ENCODE results near the gene ENPP3.
A peak's percentile ranks its signal among the peaks of the same experiment; 100 is the strongest.

Gene ENPP3
- total RNA-seq, result 0.24 to 0.49 reads per million in 2 donors

- DNase-seq, result no peak
Measured at GRCh38 chr6:131636880-131637792, at the start of gene ENPP3. TSS of gene ENPP3 (plus strand) at chr6:131637302. CDS start at chr6:131637385, 83 bp downstream.

GRCh38 chr6:131587909-131588308 is 49.2 kb upstream of the ENPP3 start:
- no peak for DNase-seq

- DNase-seq, result no peak
Measured at GRCh38 chr6:131588643-131589042, 48.5 kb upstream of the ENPP3 start.

- no peak for DNase-seq
Measured at GRCh38 chr6:131592935-131593334, 44.2 kb upstream of the ENPP3 start.

- no peak for DNase-seq
Measured at GRCh38 chr6:131594074-131594473, 43.0 kb upstream of the ENPP3 start.

GRCh38 chr6:131597446-131597845 is 39.7 kb upstream of the ENPP3 start:
- DNase-seq, result no peak

GRCh38 chr6:131600716-131601115 is 36.4 kb upstream of the ENPP3 start:
- DNase-seq, result no peak

GRCh38 chr6:131602781-131603312 is 34.3 kb upstream of the ENPP3 start:
- DNase-seq, result no peak

GRCh38 chr6:131613296-131613925 is 23.7 kb upstream of the ENPP3 start:
- no peak for DNase-seq

GRCh38 chr6:131615275-131615674 is 21.8 kb upstream of the ENPP3 start:
- no peak for DNase-seq

GRCh38 chr6:131627724-131628682 is 9.1 kb upstream of the ENPP3 start, which contains the start of gene MED23:
TSS of gene MED23 (minus strand) at chr6:131628242. CDS start at chr6:131628049, 193 bp downstream.
- DNase-seq, result peak; percentile 95

- no peak for DNase-seq
Measured at GRCh38 chr6:131628726-131629125, 8.4 kb upstream of the ENPP3 start.

- DNase-seq, result no peak
Measured at GRCh38 chr6:131629651-131630050, 7.5 kb upstream of the ENPP3 start.

GRCh38 chr6:131631625-131632289 is 5.3 kb upstream of the ENPP3 start:
- DNase-seq, result no peak

GRCh38 chr6:131635384-131636340 is 1.4 kb upstream of the ENPP3 start:
- no peak for DNase-seq

GRCh38 chr6:131638013-131638412 is 911 bp downstream of the ENPP3 start:
- no peak for DNase-seq

- DNase-seq, result no peak
Measured at GRCh38 chr6:131640100-131640499, 3.0 kb downstream of the ENPP3 start.

GRCh38 chr6:131640576-131640975 is 3.5 kb downstream of the ENPP3 start:
- DNase-seq, result no peak

- no peak for DNase-seq
Measured at GRCh38 chr6:131641554-131641953, 4.5 kb downstream of the ENPP3 start.

- DNase-seq, result no peak
Measured at GRCh38 chr6:131642565-131642964, 5.5 kb downstream of the ENPP3 start.

Data from T-helper 9 cell (primary cell).